Type B pancreatic cell (in vitro differentiated cells): ENCODE results near the gene BOK. TPM values are rescaled to one million over a fixed set of nuclear protein-coding genes. Genes with fewer than 3 reads are reported as not detected.

Experiments used
- DNase-seq: peaks from one replicate; pipeline ENCODE4 v3.0.0; 2021; ENCODE audit warnings: mixed read lengths; ENCODE audit not compliant: unreplicated experiment; ENCODE audit errors: extremely low spot score
- H3K27ac Mint-ChIP-seq: 2 replicates; pipeline ENCODE4 v1.8.0; 2021; ENCODE audit warnings: mild to moderate bottlenecking, mixed read lengths
- H3K27me3 Mint-ChIP-seq: 2 replicates; pipeline ENCODE4 v1.8.0; 2021; ENCODE audit warnings: mixed read lengths
- H3K36me3 Mint-ChIP-seq: 2 replicates; pipeline ENCODE4 v1.8.0; 2021; ENCODE audit warnings: mixed read lengths
- H3K4me1 Mint-ChIP-seq: one replicate; pipeline ENCODE4 v1.8.0; 2021; ENCODE audit warnings: mixed read lengths; ENCODE audit not compliant: unreplicated experiment
- H3K4me3 Mint-ChIP-seq: 2 replicates; pipeline ENCODE4 v1.8.0; 2021; ENCODE audit warnings: mild to moderate bottlenecking, mixed read lengths
- H3K9me3 Mint-ChIP-seq: 2 replicates; pipeline ENCODE4 v1.8.0; 2021; ENCODE audit warnings: mixed read lengths
- CTCF ChIP-seq: fragments of 200-600 bp; sonication (generic); conservative IDR thresholded peaks from 2 replicates; pipeline ENCODE4 v1.5.0; 2021; ENCODE audit warnings: antibody characterized with exemption, mild to moderate bottlenecking
- total RNA-seq: library from RNA; stranded (reverse); gene quantifications from 2 replicates; pipeline ENCODE4 v1.2.1, GENCODE V29; 2021; ENCODE audit warnings: low replicate concordance

BOK gene
- total RNA-seq, 1 donor from 2014 or later, result 41.5 TPM

DNA sequence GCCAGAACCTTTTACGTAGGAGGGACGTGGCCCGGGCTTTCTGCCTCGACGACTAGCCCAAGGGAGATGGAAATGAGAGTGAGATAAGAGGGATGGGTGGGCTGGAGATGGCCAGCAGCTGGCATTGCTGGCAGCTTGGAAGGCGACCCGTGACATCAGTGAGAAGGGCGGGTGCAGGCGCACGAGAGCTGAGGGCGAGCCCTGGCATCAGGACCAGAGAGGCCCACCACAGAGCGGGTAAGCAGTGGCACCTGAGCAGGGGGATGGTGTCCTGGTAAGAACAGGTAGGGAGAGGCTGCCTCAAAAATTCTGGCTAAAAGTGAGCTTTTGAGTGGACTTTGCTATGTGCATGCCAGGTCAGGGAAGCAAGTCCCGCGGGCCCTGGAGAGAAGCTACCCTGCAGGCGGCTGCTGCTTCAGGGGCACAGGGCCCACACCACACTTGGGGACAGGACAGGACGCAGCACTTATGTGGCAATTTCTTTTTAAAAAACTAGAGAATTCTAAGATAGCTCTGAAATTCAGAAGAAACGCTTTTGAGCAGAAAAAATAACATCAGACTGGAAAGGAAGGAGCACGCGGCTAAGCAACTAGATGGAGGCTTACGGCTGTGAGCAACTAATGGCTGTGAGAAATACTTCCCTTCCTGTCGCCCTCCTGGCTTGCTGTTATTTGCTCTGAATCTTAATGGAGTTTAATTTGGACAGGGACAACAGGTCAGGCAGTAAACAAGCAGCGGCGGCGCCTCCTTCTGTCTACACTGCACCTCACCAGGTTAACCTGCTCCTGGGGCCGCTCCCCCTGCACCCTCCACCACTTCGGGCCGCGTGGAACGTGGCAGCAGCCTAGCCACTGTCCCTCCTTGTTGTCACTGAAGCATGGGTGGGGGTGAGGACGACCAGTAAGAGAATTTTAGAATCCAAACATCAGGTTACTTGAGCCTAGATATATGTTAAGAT is 57.9 kb downstream of the BOK start:
- Mint-ChIP-seq H3K36me3 (peaks cover 18% of the 10 kb centered on the region), H3K27me3 (no peaks in the 10 kb centered on the region), H3K27ac (no peak overlapping the region), H3K4me3 (peak overlapping the region; percentile 24), H3K4me1 (peaks cover 20% of the 10 kb centered on the region), H3K9me3 (no peaks in the 10 kb centered on the region)
- DNase-seq, result no peak
- no peak for TF ChIP-seq CTCF

GRCh38 chr2:241617431-241618154 is 59.0 kb downstream of the BOK start:
- Mint-ChIP-seq H3K4me1 (peaks cover 14% of the 10 kb centered on the region), H3K27ac (peak overlapping the region; percentile 21), H3K4me3 (peak overlapping the region; percentile 73), H3K36me3 (peaks cover 21% of the 10 kb centered on the region), H3K9me3 (no peaks in the 10 kb centered on the region), H3K27me3 (no peaks in the 10 kb centered on the region)
- no peak for DNase-seq
- no peak for TF ChIP-seq CTCF

- no peak for DNase-seq
- Mint-ChIP-seq H3K4me1 (peaks cover 14% of the 10 kb centered on the region), H3K36me3 (peaks cover 21% of the 10 kb centered on the region), H3K9me3 (no peaks in the 10 kb centered on the region), H3K27ac (peak overlapping the region; percentile 52), H3K4me3 (no peak overlapping the region), H3K27me3 (no peaks in the 10 kb centered on the region)
- no peak for TF ChIP-seq CTCF
These were observed 59.8 kb downstream of the BOK start for GRCh38 chr2:241618296-241618805.

DNA sequence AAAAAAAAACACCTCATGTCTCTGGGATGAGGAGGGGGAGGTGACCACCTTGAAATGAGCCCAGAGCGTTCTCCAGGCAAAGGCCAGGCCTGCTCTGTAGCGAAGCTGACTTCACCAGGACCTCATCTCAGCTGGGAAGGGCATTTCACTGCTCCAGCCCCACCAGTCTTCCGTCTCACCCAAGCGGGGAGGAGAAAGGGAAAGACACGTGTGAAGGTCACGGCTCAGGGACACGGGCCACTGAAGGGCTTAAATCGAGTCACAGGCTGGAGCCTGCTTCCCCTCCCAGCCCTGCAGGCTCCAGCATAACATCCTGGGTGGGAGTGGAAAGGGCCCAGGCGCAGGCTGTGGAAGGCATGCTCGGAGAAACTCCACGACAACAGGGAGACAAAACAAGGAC is 60.3 kb downstream of the BOK start:
- Mint-ChIP-seq H3K27me3 (no peaks in the 10 kb centered on the region), H3K4me1 (peaks cover 14% of the 10 kb centered on the region), H3K4me3 (no peak overlapping the region), H3K9me3 (no peaks in the 10 kb centered on the region), H3K36me3 (peaks cover 26% of the 10 kb centered on the region), H3K27ac (no peak overlapping the region)
- no peak for TF ChIP-seq CTCF
- no peak for DNase-seq

GRCh38 chr2:241619597-241620418 is 61.3 kb downstream of the BOK start:
- Mint-ChIP-seq H3K27ac (no peak overlapping the region), H3K27me3 (no peaks in the 10 kb centered on the region), H3K36me3 (peaks cover 26% of the 10 kb centered on the region), H3K9me3 (no peaks in the 10 kb centered on the region), H3K4me3 (no peak overlapping the region), H3K4me1 (peaks cover 13% of the 10 kb centered on the region)
- DNase-seq, result no peak
- no peak for TF ChIP-seq CTCF
